Stimulated activated CD8-positive, alpha-beta memory T cell treated with anti-CD3 and anti-CD28 coated beads, Interleukin-4, amount 100 ng/mL, for 24 hours (primary cell): ENCODE data around the gene KCNH2.

Source experiments
- DNase-seq: peaks from one replicate; pipeline ENCODE4 v3.0.0-alpha.2; 2020; ENCODE audit warnings: low read depth

KCNH2 gene

GRCh38 chr7:150994141-150994837 lies 16.2 kb upstream of the KCNH2 start:
- DNase-seq = no peak

DNA sequence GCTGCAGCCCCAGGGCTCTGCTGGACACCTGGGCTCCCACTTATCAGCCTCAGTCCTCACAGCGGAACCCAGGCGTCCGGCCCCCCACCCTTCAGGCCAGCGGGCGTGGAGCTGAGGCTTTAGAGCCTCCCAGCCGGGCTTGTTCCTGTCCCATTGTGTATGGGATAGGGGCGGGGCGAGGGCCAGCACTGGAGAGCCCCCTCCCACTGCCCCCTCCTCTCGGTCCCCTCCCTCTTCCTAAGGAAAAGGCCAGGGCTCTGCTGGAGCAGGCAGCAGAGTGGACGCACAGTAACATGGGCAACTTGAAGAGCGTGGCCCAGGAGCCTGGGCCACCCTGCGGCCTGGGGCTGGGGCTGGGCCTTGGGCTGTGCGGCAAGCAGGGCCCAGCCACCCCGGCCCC lies 15.4 kb upstream of the KCNH2 start:
- no peak for DNase-seq

GRCh38 chr7:150992833-150993302 lies 14.7 kb upstream of the KCNH2 start:
- DNase-seq = no peak

GRCh38 chr7:150992051-150992640 lies 14.0 kb upstream of the KCNH2 start:
- no peak for DNase-seq

DNA sequence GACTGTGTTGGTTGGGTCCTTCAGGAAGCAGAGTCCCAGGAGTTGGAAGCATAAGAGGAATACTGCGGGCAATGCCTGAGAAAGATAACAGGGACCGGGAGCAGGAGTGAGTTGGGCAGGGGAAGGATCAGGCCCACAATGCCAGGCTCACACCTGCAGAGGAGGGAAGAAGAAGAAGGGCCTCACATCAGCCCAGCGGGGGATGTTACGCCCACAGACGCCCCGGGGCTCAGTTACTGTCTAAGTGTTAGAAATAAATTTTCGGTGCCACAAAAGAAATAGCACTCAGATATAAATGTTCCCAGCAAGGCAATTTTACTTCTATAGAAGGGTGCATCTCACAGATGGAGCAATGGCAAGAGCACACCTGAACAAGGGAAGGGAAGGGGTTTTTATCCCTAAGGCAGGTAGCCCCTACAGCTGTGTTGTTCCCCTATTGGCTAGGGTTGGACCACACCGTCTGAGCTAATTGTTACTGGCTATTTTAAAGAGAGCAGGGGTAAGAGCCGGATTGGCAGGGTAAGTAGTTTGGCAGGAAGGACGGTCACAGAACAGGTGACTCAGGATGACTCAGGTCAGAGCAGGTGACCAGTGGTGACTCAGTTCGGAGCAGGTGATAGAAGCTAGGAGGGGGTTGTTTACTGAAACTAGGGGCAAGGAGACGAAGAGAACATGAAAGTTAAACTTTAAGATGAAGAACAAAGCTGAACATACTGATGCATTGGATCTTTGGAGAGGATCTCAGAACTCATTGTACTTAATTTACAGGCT lies 12.5 kb upstream of the KCNH2 start, which contains the start of gene NOS3:
Gene NOS3 (plus strand): TSS at position 602 of the 771 bp plus-strand sequence. CDS start 2,787 bp downstream, outside the sequence.
- no peak for DNase-seq

DNA sequence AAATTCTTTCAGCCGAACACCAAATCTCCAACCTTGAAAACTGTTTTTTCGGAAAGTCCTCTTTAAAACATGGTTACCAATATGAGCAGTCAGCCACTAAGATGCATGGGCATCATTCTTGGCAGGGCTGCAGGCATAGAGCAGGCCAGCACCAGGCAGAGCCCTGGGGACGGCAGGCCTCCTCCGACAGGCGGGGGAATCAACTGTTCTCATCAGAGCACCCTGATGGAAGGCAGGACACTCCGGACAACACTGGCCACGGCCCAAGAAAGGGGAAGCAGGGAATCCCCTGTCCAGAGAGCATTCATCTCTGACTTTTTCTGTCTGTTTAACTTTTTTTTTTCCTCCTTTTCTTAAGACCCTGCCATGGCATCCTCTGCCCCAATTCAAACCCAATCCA lies 11.3 kb upstream of the KCNH2 start:
- no peak for DNase-seq

DNA sequence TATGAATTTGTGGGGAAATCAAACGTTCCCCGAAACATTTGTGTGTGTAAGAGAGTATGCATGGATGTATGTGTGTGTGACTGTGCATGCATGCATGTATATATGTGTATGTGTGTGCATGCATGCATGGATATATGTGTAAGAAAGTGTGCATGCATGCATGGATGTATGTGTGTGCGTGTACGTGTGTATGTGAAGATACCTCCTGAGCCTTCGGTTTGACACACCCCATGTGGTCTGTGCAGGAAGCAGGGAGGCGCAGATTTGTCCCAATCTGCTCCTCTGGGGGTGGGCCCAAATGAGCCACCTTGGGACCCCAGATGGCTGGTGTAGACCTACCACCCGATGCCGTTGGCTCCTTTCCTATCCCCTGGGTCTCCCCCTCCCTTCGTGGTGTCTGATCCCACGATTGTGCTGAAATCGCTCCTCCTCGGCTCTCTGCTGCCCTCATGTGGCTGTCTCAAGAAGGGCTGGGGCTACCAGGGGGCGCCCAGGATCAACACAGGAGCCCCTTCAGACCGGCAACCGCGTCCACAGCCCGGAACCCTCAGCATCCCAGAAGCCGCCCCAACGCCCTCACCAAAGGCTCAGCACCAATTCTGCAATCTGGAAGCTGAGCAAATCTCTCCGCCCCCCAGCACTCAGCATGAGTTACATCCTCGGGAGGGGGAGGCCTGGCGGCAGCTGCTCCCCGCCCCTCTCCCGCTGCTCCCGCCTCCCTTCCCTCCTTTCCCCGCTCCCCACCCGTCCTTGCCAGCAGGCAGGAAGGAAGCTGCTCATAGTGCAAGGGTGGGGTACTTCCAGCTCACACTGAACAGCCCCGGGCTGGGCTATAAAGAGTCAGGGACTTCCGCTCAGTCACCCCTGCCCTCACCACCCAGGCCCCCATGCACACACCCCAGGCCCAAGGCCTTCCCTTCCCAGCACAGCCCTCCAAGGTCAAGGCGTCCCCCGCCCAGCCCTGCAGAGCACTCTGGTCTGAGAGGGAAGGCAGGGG lies 10.4 kb upstream of the KCNH2 start:
- DNase-seq = peak; percentile 42

DNA sequence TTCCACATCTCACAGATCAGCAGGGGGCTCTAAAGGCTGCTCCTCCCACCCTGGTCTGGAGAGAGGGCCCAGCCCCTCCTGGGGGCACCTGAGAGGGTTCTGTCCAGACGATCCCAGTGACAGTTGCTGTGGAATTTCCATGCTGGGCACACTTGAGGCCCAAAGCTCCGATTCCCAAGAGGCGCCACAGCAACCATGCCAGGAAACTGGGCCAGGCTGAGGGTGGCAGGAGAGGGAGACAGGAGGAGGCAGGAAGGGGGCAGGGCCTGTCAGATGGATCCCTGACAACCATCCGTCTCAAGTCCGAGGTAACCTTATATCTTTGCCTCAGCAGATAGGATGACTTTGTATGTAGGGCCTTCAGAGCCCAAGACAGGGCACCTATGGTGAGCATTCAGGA lies 8.4 kb upstream of the KCNH2 start:
- DNase-seq = no peak

DNA sequence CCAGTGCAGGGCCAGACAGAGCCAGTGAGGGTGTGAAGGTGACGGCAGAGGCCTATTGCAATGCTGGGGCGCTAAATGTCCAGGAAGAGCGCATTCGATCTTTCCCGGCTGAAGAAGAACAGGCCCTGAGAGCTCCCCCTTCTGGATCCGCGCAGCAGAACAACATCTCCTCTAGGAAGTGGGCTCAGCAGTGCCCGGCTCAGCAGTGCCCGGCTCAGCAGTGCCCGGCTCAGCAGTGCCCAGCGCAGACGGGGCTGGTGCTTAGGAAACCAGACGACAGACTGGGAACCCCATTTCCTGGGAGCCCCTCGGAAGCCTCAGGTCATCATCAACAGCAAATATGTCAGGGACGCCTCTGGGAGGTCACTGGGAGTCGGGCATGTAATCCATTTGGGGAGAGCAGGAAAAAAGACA lies 8.0 kb upstream of the KCNH2 start:
- no peak for DNase-seq

DNA sequence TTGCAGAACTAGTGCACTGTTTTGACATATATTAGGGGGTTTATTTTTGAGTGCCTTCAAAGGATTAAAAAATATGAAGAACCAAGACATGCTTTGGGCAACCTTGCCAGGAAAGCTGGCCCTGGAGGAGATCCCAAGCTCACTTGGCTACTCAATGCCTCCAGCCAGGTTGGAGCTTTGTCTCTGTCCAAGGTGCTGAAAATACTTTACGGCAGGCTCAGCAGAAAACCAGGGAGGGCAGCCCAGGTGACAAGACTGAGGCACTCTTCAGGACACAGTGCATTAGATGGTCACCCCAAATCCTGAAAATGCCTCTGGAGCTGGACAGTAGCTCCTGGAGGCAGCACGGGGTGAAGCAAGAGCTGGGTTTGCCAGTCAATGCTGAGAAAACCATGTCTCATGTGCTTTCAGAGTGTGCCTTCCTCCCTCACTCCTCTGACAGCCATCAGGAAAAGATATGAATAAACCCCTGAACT lies 5.8 kb upstream of the KCNH2 start:
- no peak for DNase-seq

- DNase-seq = no peak
Observed at GRCh38 chr7:150982351-150982750, 4.2 kb upstream of the KCNH2 start.

- no peak for DNase-seq
Observed at GRCh38 chr7:150981644-150982043, 3.5 kb upstream of the KCNH2 start.

- DNase-seq = no peak
Observed at GRCh38 chr7:150980663-150981062, 2.5 kb upstream of the KCNH2 start.

- no peak for DNase-seq
Observed at GRCh38 chr7:150979713-150980390, 1.7 kb upstream of the KCNH2 start.

- DNase-seq = no peak
Observed at GRCh38 chr7:150977382-150978125, 567 bp downstream of the KCNH2 start.

DNA sequence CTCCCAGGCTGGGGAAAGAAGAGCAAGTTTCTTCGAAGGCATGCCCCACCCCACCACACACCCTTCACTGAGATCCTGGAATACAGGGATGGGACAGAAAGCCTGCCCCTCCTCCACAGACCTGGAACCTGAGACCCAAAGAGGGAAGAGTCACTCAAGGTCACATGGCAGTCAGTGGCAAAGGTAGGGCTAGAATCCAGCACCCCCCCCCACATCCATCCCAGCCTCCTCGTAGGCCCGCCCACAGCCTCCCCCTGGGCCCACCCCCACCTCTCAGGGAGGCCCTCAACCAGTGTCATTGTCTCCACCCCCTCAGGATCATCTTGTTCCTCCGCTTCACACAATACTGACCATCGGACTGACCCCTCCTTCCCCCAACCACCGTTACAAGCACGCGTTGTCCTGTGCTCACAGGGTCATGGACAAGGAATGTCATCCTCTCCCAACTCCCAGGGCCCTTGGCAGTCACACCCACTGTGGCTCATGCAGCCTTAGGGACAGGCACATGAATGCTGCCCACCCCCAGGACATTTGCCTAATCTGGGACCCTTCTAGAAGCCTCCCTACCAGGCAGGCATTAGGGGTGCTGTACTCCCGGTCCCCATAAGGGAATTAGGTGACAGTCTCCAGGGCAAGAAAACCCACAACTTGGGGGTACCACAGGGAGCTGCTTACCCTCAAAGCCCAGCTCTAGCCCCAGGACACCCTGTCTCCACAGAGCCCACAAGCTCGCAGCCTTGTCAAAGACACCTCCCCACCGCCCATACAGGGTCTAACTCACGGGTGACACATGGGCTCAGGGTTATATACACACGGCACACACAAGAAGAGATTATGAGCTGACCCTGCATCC lies 1.4 kb downstream of the KCNH2 start:
- no peak for DNase-seq

DNA sequence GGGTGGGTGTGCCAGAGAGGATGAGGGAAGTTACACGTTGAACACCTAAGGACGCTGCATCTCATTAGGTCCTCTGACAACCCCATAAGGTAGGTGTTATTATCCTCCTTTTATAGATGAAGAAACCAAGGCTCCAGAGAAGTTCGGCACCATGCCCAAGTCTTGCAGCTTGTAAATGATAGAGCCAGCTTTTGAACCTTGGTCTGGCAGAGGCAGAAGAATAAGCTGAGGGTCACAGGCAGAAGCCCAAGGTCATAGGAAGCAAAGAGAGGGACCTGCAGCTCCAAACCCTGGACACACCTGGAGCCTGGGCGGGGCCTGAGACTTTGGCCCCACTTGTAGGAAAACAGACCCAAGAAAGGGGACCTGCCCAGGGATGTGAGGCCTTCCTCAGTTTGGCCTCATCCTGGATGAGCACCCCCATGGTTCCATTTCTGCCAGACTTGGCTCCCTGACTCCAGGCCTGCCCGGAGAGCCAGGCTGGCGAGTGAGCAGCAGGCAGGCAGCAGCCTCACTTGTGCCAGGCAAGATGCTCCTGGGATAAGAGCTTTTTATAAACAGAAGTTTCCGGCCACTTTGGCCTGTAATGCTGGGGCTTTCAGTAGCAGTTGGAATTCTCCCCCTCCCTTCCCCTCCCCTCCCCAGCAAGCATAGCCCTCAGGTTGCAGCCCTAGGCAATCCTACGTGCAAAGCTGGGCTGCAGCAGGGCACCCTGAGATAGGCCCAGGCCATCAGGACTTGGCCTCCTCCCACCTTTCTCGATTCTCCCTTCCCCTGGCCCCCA lies 2.4 kb downstream of the KCNH2 start:
- no peak for DNase-seq
